ENCODE results near the gene SHLD2.
"Not testable (repeated sequence)": the region's sequence is repeated elsewhere in the genome, so short reads cannot be mapped to it uniquely, and the experiment has no call there.

SHLD2 gene

DNA sequence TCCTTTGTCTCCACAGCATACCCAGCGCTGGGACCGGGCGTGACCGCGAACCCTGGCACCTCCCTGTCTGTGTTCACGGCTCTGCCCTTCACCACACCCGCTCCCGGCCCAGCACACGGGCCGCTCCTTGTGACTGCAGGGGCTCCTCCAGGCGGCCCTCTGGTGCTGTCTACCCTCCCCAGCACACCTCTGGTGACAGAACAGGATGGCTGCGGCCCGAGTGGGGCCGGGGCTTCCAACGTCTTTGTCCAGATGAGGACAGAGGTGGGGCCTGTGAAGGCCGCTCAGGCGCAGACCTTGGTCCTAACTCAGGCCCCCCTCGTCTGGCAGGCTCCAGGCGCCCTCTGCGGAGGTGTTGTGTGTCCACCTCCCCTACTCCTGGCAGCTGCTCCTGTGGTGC, 133.2 kb downstream of the SHLD2 start:
- H2AFZ ChIP-seq (ENCODE audit: low read length); H3K36me3 ChIP-seq (replicated peaks; ENCODE audit: insufficient read depth, low read length); H3F3A ChIP-seq (ENCODE audit: insufficient read depth, low read length); H3K9me2 ChIP-seq (replicated peaks; ENCODE audit: insufficient read depth, low read length); H3K27me3 ChIP-seq (replicated peaks; ENCODE audit: insufficient read depth, low read length); H3K4me3 ChIP-seq (ENCODE audit: low read length); H3K4me2 ChIP-seq (ENCODE audit: low read depth, low read length); H3K9me3 ChIP-seq (replicated peaks; ENCODE audit: insufficient read depth, low read length); H3K27ac ChIP-seq (ENCODE audit: low read length); DNase-seq; H3K79me2 ChIP-seq (ENCODE audit: low read length); H3K4me1 ChIP-seq (ENCODE audit: low read length); H3K9ac ChIP-seq (ENCODE audit: low read length); H4K20me1 ChIP-seq (ENCODE audit: insufficient read depth, low read length): not testable (repeated sequence)

DNA sequence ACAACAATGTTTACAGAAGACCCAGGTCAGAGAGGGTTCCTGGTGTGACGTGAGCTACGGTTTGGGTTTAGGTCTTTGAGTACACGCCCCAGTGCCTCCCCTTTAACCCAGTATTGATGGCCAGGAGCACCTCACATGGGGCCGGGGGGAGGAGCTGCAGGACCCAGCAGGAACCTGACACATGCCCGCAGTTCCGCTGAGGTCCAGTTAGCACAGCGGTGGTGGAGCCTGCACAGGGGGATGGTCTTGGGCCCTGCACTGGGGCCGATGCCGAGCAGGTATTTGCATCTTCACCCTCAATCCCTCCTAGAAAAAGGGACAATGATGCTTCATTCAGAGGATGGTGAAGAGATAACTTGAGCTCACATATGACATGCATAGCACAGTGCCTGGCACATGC, 134.2 kb downstream of the SHLD2 start:
- not testable (repeated sequence) for DNase-seq; H3K79me2 ChIP-seq (ENCODE audit: low read length); H3K4me3 ChIP-seq (ENCODE audit: low read length); H3K9me3 ChIP-seq (replicated peaks; ENCODE audit: insufficient read depth, low read length); H3K27me3 ChIP-seq (replicated peaks; ENCODE audit: insufficient read depth, low read length); H3K4me1 ChIP-seq (ENCODE audit: low read length); H3K4me2 ChIP-seq (ENCODE audit: low read depth, low read length); H4K20me1 ChIP-seq (ENCODE audit: insufficient read depth, low read length); H3K9ac ChIP-seq (ENCODE audit: low read length); H3K27ac ChIP-seq (ENCODE audit: low read length); H3F3A ChIP-seq (ENCODE audit: insufficient read depth, low read length); H2AFZ ChIP-seq (ENCODE audit: low read length); H3K9me2 ChIP-seq (replicated peaks; ENCODE audit: insufficient read depth, low read length); H3K36me3 ChIP-seq (replicated peaks; ENCODE audit: insufficient read depth, low read length)

DNA sequence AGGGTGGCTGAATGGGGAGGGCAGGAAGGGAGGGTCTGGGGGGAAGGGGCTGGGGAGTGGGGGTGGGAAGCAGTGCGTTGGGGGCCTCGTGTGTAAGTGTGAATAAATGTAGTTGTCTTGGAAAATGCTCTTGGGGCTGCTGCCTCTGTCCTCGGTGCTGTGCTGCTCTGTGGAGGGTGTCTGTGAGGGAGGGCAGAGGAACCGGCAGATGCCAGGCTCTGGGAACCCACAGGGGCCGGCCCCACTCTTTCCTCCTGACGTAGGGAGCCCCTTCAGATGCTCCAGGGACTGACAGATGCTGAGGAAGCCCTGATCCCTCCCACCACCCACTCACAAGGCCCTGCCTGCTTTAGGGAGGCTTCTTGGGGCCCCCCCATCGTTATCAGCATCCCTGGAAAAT, 139.8 kb downstream of the SHLD2 start:
- not testable (repeated sequence) for H3K9ac ChIP-seq (ENCODE audit: low read length); H3K36me3 ChIP-seq (replicated peaks; ENCODE audit: insufficient read depth, low read length); H2AFZ ChIP-seq (ENCODE audit: low read length); H4K20me1 ChIP-seq (ENCODE audit: insufficient read depth, low read length); H3K4me3 ChIP-seq (ENCODE audit: low read length); H3K9me2 ChIP-seq (replicated peaks; ENCODE audit: insufficient read depth, low read length); H3K9me3 ChIP-seq (replicated peaks; ENCODE audit: insufficient read depth, low read length); H3K79me2 ChIP-seq (ENCODE audit: low read length); DNase-seq; H3K4me2 ChIP-seq (ENCODE audit: low read depth, low read length); H3K27me3 ChIP-seq (replicated peaks; ENCODE audit: insufficient read depth, low read length); H3F3A ChIP-seq (ENCODE audit: insufficient read depth, low read length); H3K27ac ChIP-seq (ENCODE audit: low read length); H3K4me1 ChIP-seq (ENCODE audit: low read length)

DNA sequence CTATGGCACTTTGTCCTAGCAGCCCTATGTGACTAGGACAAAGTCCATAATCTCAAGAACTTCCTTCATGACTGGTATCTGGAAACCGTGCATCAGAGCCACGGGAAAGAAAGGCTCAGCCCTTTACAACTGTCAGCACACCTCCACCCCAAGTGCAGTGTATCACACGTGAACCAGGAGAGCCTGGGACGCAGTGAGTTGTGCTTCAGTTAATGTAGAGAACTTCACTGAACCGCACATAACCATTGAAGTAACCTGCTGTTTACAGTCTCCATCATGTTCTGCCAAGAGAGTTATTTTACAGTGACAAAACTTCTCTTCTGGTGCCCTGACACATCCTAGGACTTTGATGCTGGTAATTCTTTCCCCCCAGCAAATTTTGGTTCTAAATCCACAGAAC, 142.2 kb downstream of the SHLD2 start:
- DNase-seq; H3K4me2 ChIP-seq (ENCODE audit: low read depth, low read length); H3K9me3 ChIP-seq (replicated peaks; ENCODE audit: insufficient read depth, low read length); H3K4me3 ChIP-seq (ENCODE audit: low read length); H3F3A ChIP-seq (ENCODE audit: insufficient read depth, low read length); H2AFZ ChIP-seq (ENCODE audit: low read length); H3K9me2 ChIP-seq (replicated peaks; ENCODE audit: insufficient read depth, low read length); H3K27me3 ChIP-seq (replicated peaks; ENCODE audit: insufficient read depth, low read length); H3K27ac ChIP-seq (ENCODE audit: low read length); H3K36me3 ChIP-seq (replicated peaks; ENCODE audit: insufficient read depth, low read length); H3K4me1 ChIP-seq (ENCODE audit: low read length); H4K20me1 ChIP-seq (ENCODE audit: insufficient read depth, low read length); H3K9ac ChIP-seq (ENCODE audit: low read length); H3K79me2 ChIP-seq (ENCODE audit: low read length): not testable (repeated sequence)

DNA sequence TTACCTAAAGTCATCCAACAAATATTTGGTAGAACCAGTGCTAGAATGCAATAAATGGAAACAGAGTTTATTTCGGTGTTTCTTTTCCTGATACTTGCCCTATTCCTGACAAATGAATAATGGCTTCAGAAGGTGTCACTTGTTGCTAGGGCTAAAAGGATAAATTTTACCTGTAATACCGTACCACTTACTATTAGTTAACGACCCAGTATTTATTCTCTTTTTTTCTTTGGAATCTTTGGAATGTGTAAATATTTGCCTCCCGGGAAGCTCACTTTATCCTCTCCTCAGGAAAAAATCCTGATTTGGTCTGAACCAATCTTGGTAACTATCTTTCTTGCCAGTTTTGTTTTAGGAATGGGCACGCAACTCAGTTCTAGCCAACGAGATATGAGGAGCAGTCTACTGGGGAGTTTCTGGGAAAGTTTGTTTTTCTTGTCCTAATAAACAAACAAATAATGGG, 144.4 kb downstream of the SHLD2 start:
- not testable (repeated sequence) for H3K9me2 ChIP-seq (replicated peaks; ENCODE audit: insufficient read depth, low read length); H4K20me1 ChIP-seq (ENCODE audit: insufficient read depth, low read length); H3K4me2 ChIP-seq (ENCODE audit: low read depth, low read length); H3K9me3 ChIP-seq (replicated peaks; ENCODE audit: insufficient read depth, low read length); DNase-seq; H3K4me3 ChIP-seq (ENCODE audit: low read length); H3K36me3 ChIP-seq (replicated peaks; ENCODE audit: insufficient read depth, low read length); H2AFZ ChIP-seq (ENCODE audit: low read length); H3K27ac ChIP-seq (ENCODE audit: low read length); H3K9ac ChIP-seq (ENCODE audit: low read length); H3F3A ChIP-seq (ENCODE audit: insufficient read depth, low read length); H3K4me1 ChIP-seq (ENCODE audit: low read length); H3K27me3 ChIP-seq (replicated peaks; ENCODE audit: insufficient read depth, low read length); H3K79me2 ChIP-seq (ENCODE audit: low read length)

Data from MM.1S (cell line).